Measurements from ENCODE around the gene SOX2. TPM values are rescaled to one million over a fixed set of nuclear protein-coding genes. Genes with fewer than 3 reads are reported as not detected.

Gene SOX2
- polyA plus RNA-seq, 3 donors, result 0.27 to 0.80 (median 0.68) TPM

DNA sequence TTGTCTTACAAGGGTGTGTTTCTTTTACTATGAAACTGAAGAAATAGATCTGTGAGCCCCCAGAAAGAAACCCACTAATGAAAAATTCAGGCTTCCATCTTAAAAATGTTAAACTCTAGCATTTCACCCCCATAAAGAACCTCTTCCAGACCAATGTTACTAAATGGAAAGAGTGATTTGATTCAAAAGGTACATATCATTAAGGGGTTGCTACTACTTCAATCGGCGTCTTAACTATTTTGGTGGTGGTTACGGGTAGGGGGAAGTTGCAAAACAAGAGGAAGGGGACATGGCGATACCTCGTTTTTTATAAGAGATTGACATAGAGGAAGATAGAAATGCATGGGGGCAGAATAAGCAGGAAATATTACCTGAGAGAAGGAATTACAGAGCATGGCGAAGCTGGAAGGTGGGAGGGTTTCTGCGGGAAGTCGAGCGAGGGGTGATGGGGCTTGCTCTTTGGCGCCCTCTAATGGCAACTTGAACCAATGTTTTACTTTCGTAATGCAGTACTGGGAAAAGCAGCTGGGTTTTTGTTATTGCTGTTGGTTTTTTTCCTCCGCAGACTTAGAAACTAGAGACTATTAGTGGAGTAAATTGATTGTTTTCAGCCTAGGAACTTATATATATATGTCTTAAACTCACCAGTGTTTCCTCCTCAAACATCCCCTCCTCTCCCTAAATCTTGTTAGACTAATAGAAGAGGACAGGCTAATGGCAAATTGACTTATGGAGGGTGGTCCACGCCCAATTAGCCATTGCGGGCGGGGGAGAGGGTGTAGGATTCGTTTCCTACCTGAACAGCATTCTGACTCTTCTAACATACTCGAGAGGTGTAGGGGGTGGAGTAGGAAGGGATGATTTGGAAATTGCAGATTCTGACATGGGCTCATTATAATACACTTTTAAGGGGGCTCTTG is 11.3 kb upstream of the SOX2 start:
- peak; percentile 72 to 89 (median 78) for DNase-seq (ENCODE audit: extremely low read depth in 1 of 11, low read depth in 9 of 11, low spot score in 4 of 11)

- DNase-seq (ENCODE audit: extremely low read depth in 1 of 11, low read depth in 9 of 11, low spot score in 4 of 11), result no peak
Observed at GRCh38 chr3:181701096-181701495, 10.6 kb upstream of the SOX2 start.

- no peak for DNase-seq (ENCODE audit: extremely low read depth in 1 of 11, low read depth in 9 of 11, low spot score in 4 of 11)
Observed at GRCh38 chr3:181703601-181704420, 7.9 kb upstream of the SOX2 start.

DNA sequence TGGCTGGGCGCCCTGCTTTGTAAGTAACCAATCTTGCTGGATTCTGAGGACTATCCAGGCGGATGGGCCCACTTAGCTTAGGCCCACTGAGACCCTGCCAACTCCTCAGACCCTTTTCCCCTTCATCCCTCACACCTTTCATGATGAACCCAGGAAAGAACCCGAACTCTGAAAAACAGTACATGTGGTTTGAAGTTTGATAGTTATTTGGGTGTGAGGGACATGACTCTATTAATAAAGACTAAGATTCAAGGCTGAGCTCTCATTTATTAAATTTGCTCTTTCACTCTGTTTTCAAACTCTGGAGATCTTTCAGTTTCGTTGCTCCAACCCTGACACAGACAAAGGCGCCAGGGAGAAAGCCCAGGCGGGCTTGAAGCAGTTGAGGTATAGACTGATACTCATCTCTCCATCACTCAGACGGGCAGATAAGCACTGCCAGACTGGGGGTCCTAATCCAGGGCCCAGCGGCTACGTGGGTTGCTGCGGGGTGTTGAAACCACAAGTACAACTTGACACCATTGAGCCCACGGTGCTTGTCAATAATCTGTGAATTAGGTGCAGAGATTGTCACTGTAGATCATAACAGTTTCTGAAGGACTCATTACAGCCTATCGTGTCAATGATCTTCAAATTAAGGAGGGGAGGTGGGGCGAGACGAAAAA is 7.2 kb upstream of the SOX2 start:
- no peak for DNase-seq (ENCODE audit: extremely low read depth in 1 of 11, low read depth in 9 of 11, low spot score in 4 of 11)

DNA sequence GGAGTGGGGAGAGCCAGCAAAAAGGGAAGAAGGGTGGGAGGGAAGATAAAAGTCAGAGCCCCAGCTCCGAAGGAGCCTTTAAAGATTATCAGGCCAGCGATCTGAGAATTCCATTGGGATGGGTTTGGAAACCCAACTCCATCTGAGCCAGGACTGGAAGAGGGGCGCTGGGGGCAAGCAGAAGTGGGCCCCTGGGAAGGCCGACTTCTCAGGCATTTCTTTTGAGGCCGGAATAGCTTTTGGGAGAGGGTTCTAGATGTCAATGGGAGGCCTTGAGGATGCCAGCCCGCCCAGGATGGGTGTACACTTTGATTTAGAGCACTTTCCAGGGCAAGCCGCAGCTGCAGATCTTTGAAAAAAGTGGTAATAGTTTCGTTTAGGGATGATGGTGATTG is 6.6 kb upstream of the SOX2 start:
- DNase-seq (ENCODE audit: extremely low read depth in 1 of 11, low read depth in 9 of 11, low spot score in 4 of 11), result no peak

- no peak for DNase-seq (ENCODE audit: extremely low read depth in 1 of 11, low read depth in 9 of 11, low spot score in 4 of 11)
Observed at GRCh38 chr3:181707980-181708379, 3.7 kb upstream of the SOX2 start.

GRCh38 chr3:181709537-181710279 is 2.0 kb upstream of the SOX2 start:
- peak in 3 of 11 donors; percentile 57 to 69 (median 63) for DNase-seq (ENCODE audit: extremely low read depth in 1 of 11, low read depth in 9 of 11, low spot score in 4 of 11)

GRCh38 chr3:181710345-181711291 is 1.1 kb upstream of the SOX2 start:
- no peak for DNase-seq (ENCODE audit: extremely low read depth in 1 of 11, low read depth in 9 of 11, low spot score in 4 of 11)

GRCh38 chr3:181712226-181712552 is 464 bp downstream of the SOX2 start:
- DNase-seq (ENCODE audit: extremely low read depth in 1 of 11, low read depth in 9 of 11, low spot score in 4 of 11), result no peak

- DNase-seq (ENCODE audit: extremely low read depth in 1 of 11, low read depth in 9 of 11, low spot score in 4 of 11), result no peak
Observed at GRCh38 chr3:181712553-181713279, 991 bp downstream of the SOX2 start.

- DNase-seq (ENCODE audit: extremely low read depth in 1 of 11, low read depth in 9 of 11, low spot score in 4 of 11), result no peak
Observed at GRCh38 chr3:181713280-181713647, 1.5 kb downstream of the SOX2 start.

DNA sequence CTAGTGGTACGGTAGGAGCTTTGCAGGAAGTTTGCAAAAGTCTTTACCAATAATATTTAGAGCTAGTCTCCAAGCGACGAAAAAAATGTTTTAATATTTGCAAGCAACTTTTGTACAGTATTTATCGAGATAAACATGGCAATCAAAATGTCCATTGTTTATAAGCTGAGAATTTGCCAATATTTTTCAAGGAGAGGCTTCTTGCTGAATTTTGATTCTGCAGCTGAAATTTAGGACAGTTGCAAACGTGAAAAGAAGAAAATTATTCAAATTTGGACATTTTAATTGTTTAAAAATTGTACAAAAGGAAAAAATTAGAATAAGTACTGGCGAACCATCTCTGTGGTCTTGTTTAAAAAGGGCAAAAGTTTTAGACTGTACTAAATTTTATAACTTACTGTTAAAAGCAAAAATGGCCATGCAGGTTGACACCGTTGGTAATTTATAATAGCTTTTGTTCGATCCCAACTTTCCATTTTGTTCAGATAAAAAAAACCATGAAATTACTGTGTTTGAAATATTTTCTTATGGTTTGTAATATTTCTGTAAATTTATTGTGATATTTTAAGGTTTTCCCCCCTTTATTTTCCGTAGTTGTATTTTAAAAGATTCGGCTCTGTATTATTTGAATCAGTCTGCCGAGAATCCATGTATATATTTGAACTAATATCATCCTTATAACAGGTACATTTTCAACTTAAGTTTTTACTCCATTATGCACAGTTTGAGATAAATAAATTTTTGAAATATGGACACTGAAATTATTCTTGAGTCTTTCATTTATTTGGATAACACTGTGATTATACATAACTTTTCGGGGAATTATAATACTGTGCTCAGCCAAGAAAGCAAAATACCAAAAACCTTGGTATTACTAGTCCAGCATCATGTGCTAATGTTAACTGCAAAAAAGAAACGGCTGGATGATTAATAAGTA is 2.2 kb downstream of the SOX2 start:
- no peak for DNase-seq (ENCODE audit: extremely low read depth in 1 of 11, low read depth in 9 of 11, low spot score in 4 of 11)

DNA sequence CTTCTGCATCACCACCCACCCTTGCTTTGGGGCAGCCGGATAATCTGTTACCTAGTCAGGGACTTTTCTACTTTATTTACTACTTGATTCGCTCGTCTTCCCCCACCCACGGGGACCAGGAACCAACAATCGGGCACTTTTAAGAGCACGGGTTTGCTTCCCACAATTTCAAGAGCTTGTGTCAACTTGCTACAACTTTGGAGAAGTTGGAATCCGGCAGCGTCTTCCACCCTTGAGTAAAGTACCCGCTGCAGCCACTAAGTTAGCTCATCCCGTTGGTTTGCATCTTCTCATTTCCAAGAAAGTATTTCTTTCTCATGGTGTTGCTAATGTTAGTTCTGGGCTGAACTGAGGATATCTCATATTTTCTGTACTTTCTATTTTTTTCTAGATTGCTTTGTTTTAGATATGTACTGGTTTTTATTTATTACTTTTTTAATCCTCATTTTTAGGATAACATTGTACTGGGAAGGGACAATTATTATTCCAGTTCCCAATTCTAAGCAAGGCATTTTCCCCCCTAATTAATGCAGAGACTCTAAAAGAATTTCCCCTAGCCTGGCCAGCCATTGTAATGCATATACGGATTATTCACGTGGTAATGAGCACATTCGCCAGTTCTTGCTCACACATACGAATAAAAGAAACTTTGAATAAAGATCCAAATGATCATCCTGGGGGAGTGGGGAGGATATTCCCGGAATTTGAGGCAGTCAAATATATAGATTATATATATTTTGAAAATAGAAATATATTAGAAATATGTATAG is 4.0 kb downstream of the SOX2 start:
- no peak for DNase-seq (ENCODE audit: extremely low read depth in 1 of 11, low read depth in 9 of 11, low spot score in 4 of 11)

DNA sequence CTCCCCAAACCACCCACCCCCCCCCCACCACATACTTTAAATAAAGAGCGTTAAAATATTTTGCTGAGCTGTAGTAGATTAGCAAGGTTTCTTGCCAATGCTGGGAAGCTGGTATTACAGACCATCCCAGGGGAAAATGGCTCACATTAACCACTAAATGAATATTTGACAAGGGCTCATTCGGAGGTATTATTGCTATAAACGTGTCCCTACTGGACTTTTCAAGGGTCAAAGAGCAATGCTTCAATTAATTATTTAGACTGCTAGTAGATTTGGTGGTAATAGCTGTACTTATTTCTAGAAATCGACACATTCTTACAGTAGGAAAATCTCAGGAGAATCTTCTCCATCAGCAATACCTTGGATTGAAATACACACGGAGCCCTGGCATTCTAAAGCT is 5.2 kb downstream of the SOX2 start:
- DNase-seq (ENCODE audit: extremely low read depth in 1 of 11, low read depth in 9 of 11, low spot score in 4 of 11), result no peak

- DNase-seq (ENCODE audit: extremely low read depth in 1 of 11, low read depth in 9 of 11, low spot score in 4 of 11), result no peak
Observed at GRCh38 chr3:181717549-181718171, 5.9 kb downstream of the SOX2 start.
